WTC11 (cell line): ENCODE results near the gene DPP10. TPM values are rescaled to one million over a fixed set of nuclear protein-coding genes. Genes with fewer than 3 reads are reported as not detected.

Source experiments
- ATAC-seq: fragments of 200-7000 bp; cut with Tn5 transposase; 2 replicates; pipeline ENCODE4 v1.10.0; 2021; ENCODE audit warnings: mild to moderate bottlenecking, moderate library complexity
- CTCF ChIA-PET: fragments of 300-600 bp; sonication (Branson Sonifier 250); formaldehyde crosslinking; loops from one replicate; lab custom pipeline; 2021; ENCODE audit warnings: antibody characterized with exemption; lab: Charles Lee
- POLR2A ChIA-PET: fragments of 350-600 bp; sonication (Branson Sonifier 250); formaldehyde crosslinking; loops from one replicate; lab custom pipeline; 2021; ENCODE audit warnings: antibody characterized with exemption; lab: Charles Lee
- DNase-seq: peaks from one replicate; pipeline ENCODE4 v3.0.0; 2021; ENCODE audit warnings: low spot score
- H3K27ac Mint-ChIP-seq: 2 replicates; pipeline ENCODE4 v1.8.0; 2021; ENCODE audit warnings: mixed read lengths
- H3K27me3 Mint-ChIP-seq: 2 replicates; pipeline ENCODE4 v1.8.0; 2021; ENCODE audit warnings: low read depth, mild to moderate bottlenecking, moderate library complexity, mixed read lengths
- H3K36me3 Mint-ChIP-seq: 2 replicates; pipeline ENCODE4 v1.8.0; 2021; ENCODE audit warnings: mixed read lengths
- H3K4me1 Mint-ChIP-seq: 2 replicates; pipeline ENCODE4 v1.8.0; 2022; ENCODE audit warnings: mixed read lengths
- H3K4me3 Mint-ChIP-seq: 2 replicates; pipeline ENCODE4 v1.8.0; 2021; ENCODE audit warnings: mild to moderate bottlenecking, moderate library complexity, mixed read lengths
- H3K9me3 Mint-ChIP-seq: 2 replicates; pipeline ENCODE4 v1.8.0; 2021; ENCODE audit warnings: mixed read lengths
- ARID4B ChIP-seq: sonication (generic); formaldehyde crosslinking; IDR thresholded peaks from 2 replicates; pipeline ENCODE4 v1.8.0; 2023; ENCODE audit warnings: missing genetic modification reagents, mild to moderate bottlenecking, borderline replicate concordance
- ATF1 ChIP-seq: sonication (generic); formaldehyde crosslinking; IDR thresholded peaks from 2 replicates; pipeline ENCODE4 v1.8.1; 2023; ENCODE audit warnings: mild to moderate bottlenecking, moderate library complexity, missing genetic modification reagents
- ATF2 ChIP-seq: sonication (generic); formaldehyde crosslinking; IDR thresholded peaks from 2 replicates; pipeline ENCODE4 v1.8.1; 2022; ENCODE audit warnings: low read depth, missing genetic modification reagents, borderline replicate concordance
- ATF6 ChIP-seq: sonication (generic); formaldehyde crosslinking; IDR thresholded peaks from 2 replicates; pipeline ENCODE4 v1.8.1; 2023; ENCODE audit warnings: mild to moderate bottlenecking, missing genetic modification reagents
- CREB1 ChIP-seq: sonication (generic); formaldehyde crosslinking; IDR thresholded peaks from 2 replicates; pipeline ENCODE4 v1.8.0; 2023; ENCODE audit warnings: mild to moderate bottlenecking, missing genetic modification reagents
- CREM ChIP-seq: sonication (generic); formaldehyde crosslinking; IDR thresholded peaks from 2 replicates; pipeline ENCODE4 v1.8.1; 2022; ENCODE audit warnings: mild to moderate bottlenecking, missing genetic modification reagents, moderate library complexity
- CTCF ChIP-seq: fragments of 200-600 bp; IDR thresholded peaks from 2 replicates; pipeline ENCODE4 v1.8.0; 2022; ENCODE audit warnings: antibody characterized with exemption
- GABPB1 ChIP-seq: sonication (generic); formaldehyde crosslinking; IDR thresholded peaks from 2 replicates; pipeline ENCODE4 v1.8.1; 2023; ENCODE audit warnings: mild to moderate bottlenecking, missing genetic modification reagents
- NR2C2 ChIP-seq: sonication (generic); formaldehyde crosslinking; IDR thresholded peaks from 2 replicates; pipeline ENCODE4 v1.8.0; 2022; ENCODE audit warnings: mild to moderate bottlenecking, missing genetic modification reagents
- OVOL2 ChIP-seq: fragments of 250-450 bp; sonication (Bioruptor Pico); IDR thresholded peaks from 2 replicates; pipeline ENCODE4 v1.9.0; 2021; ENCODE audit warnings: mild to moderate bottlenecking, borderline replicate concordance
- PRRX2 ChIP-seq: fragments of 250-450 bp; sonication (Bioruptor Pico); IDR thresholded peaks from 2 replicates; pipeline ENCODE4 v1.8.0; 2021; ENCODE audit warnings: mild to moderate bottlenecking
- TCF7 ChIP-seq: sonication (generic); formaldehyde crosslinking; IDR thresholded peaks from 2 replicates; pipeline ENCODE4 v1.8.0; 2022; ENCODE audit warnings: mild to moderate bottlenecking, low read depth, missing genetic modification reagents, moderate library complexity
- USF2 ChIP-seq: sonication (generic); formaldehyde crosslinking; IDR thresholded peaks from 2 replicates; pipeline ENCODE4 v1.8.1; 2023; ENCODE audit warnings: mild to moderate bottlenecking, missing genetic modification reagents, moderate library complexity
- ZBTB43 ChIP-seq: sonication (generic); formaldehyde crosslinking; IDR thresholded peaks from 2 replicates; pipeline ENCODE4 v1.8.1; 2023; ENCODE audit warnings: mild to moderate bottlenecking, missing genetic modification reagents
- ZNF219 ChIP-seq: sonication (generic); formaldehyde crosslinking; IDR thresholded peaks from 2 replicates; pipeline ENCODE4 v1.8.0; 2023; ENCODE audit warnings: missing genetic modification reagents, mild to moderate bottlenecking, borderline replicate concordance
- ZNF232 ChIP-seq: sonication (generic); formaldehyde crosslinking; IDR thresholded peaks from 2 replicates; pipeline ENCODE4 v1.8.0; 2022; ENCODE audit warnings: mild to moderate bottlenecking, missing genetic modification reagents
- ZNF416 ChIP-seq: fragments of 250-450 bp; sonication (Bioruptor Pico); IDR thresholded peaks from 2 replicates; pipeline ENCODE4 v1.9.0; 2021; ENCODE audit warnings: mild to moderate bottlenecking, inconsistent platforms
- ZNF532 ChIP-seq: fragments of 250-450 bp; sonication (Bioruptor Pico); IDR thresholded peaks from 2 replicates; pipeline ENCODE4 v1.9.0; 2021; ENCODE audit warnings: mild to moderate bottlenecking, borderline replicate concordance
- total RNA-seq: library from RNA; stranded (reverse); gene quantifications from 3 replicates; pipeline ENCODE4 v1.2.3, GENCODE V29; 2021
- TF ChIP-seq, protein P1 (sequence below): fragments of 250-450 bp; sonication (Bioruptor Pico); IDR thresholded peaks from 2 replicates; pipeline ENCODE4 v2.1.2; 2022; ENCODE audit warnings: mild to moderate bottlenecking, moderate library complexity

Gene DPP10
- total RNA-seq, 1 experiment from 2014 or later = 4.0 TPM

GRCh38 chr2:115635430-115635829 is 1193.0 kb downstream of the DPP10 start (continued):
- no peak for TF ChIP-seq ZNF532 (CRISPR knock-in tag)

DNA sequence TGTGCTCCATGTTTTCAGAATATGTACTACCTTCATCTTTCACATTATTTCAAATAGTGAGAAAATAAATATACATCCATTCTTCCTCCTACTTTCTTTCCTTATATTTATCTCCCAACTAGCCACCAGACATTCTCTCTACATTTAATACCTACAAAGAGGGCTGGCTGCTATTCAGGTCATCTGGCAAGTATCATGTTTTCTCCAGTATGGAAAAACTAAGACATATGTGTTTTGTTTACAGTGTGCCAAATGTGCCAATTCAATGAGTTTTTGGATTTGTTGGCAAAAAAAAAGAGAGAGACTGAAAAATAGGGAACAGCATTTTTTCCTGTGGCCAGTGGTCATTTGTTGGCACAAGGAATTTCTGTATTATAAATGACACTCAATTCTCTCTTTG is 1207.3 kb downstream of the DPP10 start:
- no peaks in the 10 kb centered on the region for H3K27me3 Mint-ChIP-seq
- H3K4me3 Mint-ChIP-seq = no peak overlapping the region
- H3K4me1 Mint-ChIP-seq = peaks cover 8% of the 10 kb centered on the region
- ATAC-seq = no peak
- CTCF ChIA-PET = no interaction called here
- peaks cover 25% of the 10 kb centered on the region for H3K9me3 Mint-ChIP-seq
- POLR2A ChIA-PET = no interaction called here
- no peak for DNase-seq
- H3K36me3 Mint-ChIP-seq = peaks cover 18% of the 10 kb centered on the region
- H3K27ac Mint-ChIP-seq = no peak overlapping the region
- TF ChIP-seq ARID4B (CRISPR knock-in tag) (no peak), GABPB1 (CRISPR knock-in tag) (no peak), ZNF219 (CRISPR knock-in tag) (no peak), CREB1 (CRISPR knock-in tag) (no peak), CREM (CRISPR knock-in tag) (no peak), ATF1 (no peak), NR2C2 (CRISPR knock-in tag) (no peak), TCF7 (CRISPR knock-in tag) (no peak), OVOL2 (CRISPR knock-in tag) (no peak), PRRX2 (CRISPR knock-in tag) (no peak), ZNF416 (no peak), ATF6 (CRISPR knock-in tag) (no peak), ZNF232 (CRISPR knock-in tag) (no peak), ZBTB43 (CRISPR knock-in tag) (no peak), ATF2 (CRISPR knock-in tag) (no peak), CTCF (no peak), USF2 (CRISPR knock-in tag) (no peak)
- TF ChIP-seq, protein P1, sequence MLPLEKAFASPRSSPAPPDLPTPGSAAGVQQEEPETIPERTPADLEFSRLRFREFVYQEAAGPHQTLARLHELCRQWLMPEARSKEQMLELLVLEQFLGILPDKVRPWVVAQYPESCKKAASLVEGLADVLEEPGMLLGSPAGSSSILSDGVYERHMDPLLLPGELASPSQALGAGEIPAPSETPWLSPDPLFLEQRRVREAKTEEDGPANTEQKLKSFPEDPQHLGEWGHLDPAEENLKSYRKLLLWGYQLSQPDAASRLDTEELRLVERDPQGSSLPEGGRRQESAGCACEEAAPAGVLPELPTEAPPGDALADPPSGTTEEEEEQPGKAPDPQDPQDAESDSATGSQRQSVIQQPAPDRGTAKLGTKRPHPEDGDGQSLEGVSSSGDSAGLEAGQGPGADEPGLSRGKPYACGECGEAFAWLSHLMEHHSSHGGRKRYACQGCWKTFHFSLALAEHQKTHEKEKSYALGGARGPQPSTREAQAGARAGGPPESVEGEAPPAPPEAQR = no peak
